K562 (cell line): ENCODE results near the gene WDCP. TPM values are rescaled to one million over a fixed set of nuclear protein-coding genes. Genes with fewer than 3 reads are reported as not detected.

Experiments
- BCOR ChIP-seq: fragments of 450-650 bp; IDR thresholded peaks from 2 replicates; pipeline ENCODE4 v1.6.1; 2016
- CBX3 ChIP-seq, 2 experiments: IDR thresholded peaks; 1 replicate in 1 of 2; 2 replicates in 1 of 2; pipeline ENCODE4 v1.6.1; 2012; ENCODE audit warnings: inconsistent platforms in 2 of 2, low read length in 2 of 2, borderline replicate concordance in 1 of 2, control low read depth in 1 of 2
- CBX5 ChIP-seq: IDR thresholded peaks from 2 replicates; pipeline ENCODE4 v1.6.1; 2014; ENCODE audit warnings: low read depth, borderline replicate concordance
- CREB5 ChIP-seq: fragments of 250-450 bp; sonication (Bioruptor Pico); IDR thresholded peaks from 2 replicates; pipeline ENCODE4 v1.5.0; 2020; ENCODE audit warnings: mild to moderate bottlenecking
- CUX1 ChIP-seq: fragments of 200-800 bp; sonication (Bioruptor generic); IDR thresholded peaks from 2 replicates; pipeline ENCODE4 v1.6.1; 2016; ENCODE audit warnings: missing genetic modification characterization, missing compliant biosample characterization
- ELF2 ChIP-seq: fragments of 250-450 bp; sonication (Bioruptor Pico); IDR thresholded peaks from 2 replicates; pipeline ENCODE4 v1.5.0; 2021; ENCODE audit warnings: mild to moderate bottlenecking
- GABPA ChIP-seq: fragments of 200-800 bp; sonication (Bioruptor generic); conservative IDR thresholded peaks from 2 replicates; pipeline ENCODE4 v1.6.1; 2016; ENCODE audit warnings: low read depth, missing genetic modification characterization, missing compliant biosample characterization
- HCFC1 ChIP-seq: IDR thresholded peaks from 2 replicates; pipeline ENCODE4 v1.6.1; 2012; ENCODE audit warnings: low read depth, low read length, improper control_type of control experiment
- HDAC1 ChIP-seq, 2 experiments: fragments of 450-650 bp; IDR thresholded peaks; 2 replicates each; pipeline ENCODE4 v1.6.1; 2016 to 2017; ENCODE audit warnings: inconsistent platforms in 1 of 2, mild to moderate bottlenecking in 1 of 2, moderate library complexity in 1 of 2
- NBN ChIP-seq: fragments of 450-650 bp; IDR thresholded peaks from 2 replicates; pipeline ENCODE4 v1.6.1; 2016; ENCODE audit warnings: low read depth, mild to moderate bottlenecking
- STAG1 ChIP-seq: sonication (generic); formaldehyde crosslinking; IDR thresholded peaks from 2 replicates; pipeline ENCODE4 v1.5.0; 2020; ENCODE audit warnings: missing genetic modification reagents, borderline replicate concordance
- WHSC1 ChIP-seq: IDR thresholded peaks from one replicate; pipeline ENCODE4 v1.6.1; 2012; ENCODE audit warnings: low read length, control low read depth, inconsistent platforms
- XRCC5 ChIP-seq: fragments of 200-400 bp; formaldehyde crosslinking; IDR thresholded peaks from 2 replicates; pipeline ENCODE4 v1.6.1; 2017; ENCODE audit warnings: low read depth, mild to moderate bottlenecking, low read length
- ZNF174 ChIP-seq: fragments of 250-450 bp; sonication (Bioruptor Pico); IDR thresholded peaks from 2 replicates; pipeline ENCODE4 v1.4.0; 2020; ENCODE audit warnings: mild to moderate bottlenecking
- ZNF764 ChIP-seq: fragments of 250-450 bp; sonication (Bioruptor Pico); IDR thresholded peaks from 2 replicates; pipeline ENCODE4 v1.4.0; 2020; ENCODE audit warnings: low read depth, mild to moderate bottlenecking, moderate library complexity
- polyA plus RNA-seq, 8 experiments: library from polyadenylated mRNA; depleted of rRNA in 4 of 8; stranded (reverse) in 5 of 8; unstranded in 3 of 8; fragments of >200 nt; fragmentation: Nextera tagmentation in 2 of 8; fragmentation: Illumina TruSeq in 1 of 8; extraction: Ambion mirVana in 2 of 8; extraction: Trizol in 1 of 8; gene quantifications; 2 replicates each; pipeline versions ENCODE4 v1.2.1 to v1.2.3, GENCODE V29; 2011 to 2014; ENCODE audit warnings: inconsistent platforms in 1 of 8, missing spikeins in 1 of 8
- total RNA-seq, 7 experiments: library from RNA; depleted of rRNA in 6 of 7; stranded (reverse); fragments of >200 nt in 6 of 7; fragmentation: Illumina TruSeq in 2 of 7; extraction: Trizol in 2 of 7; gene quantifications; 2 replicates each; pipeline versions ENCODE4 v1.2.1 to v1.2.3, GENCODE V29; 2011 to 2021; ENCODE audit warnings: low replicate concordance in 1 of 7
- TF ChIP-seq, protein P1 (sequence below): sonication (generic); formaldehyde crosslinking; IDR thresholded peaks from 2 replicates; pipeline ENCODE4 v1.9.0; 2022; ENCODE audit warnings: mild to moderate bottlenecking, missing genetic modification reagents
- TF ChIP-seq, protein P2 (sequence below): sonication (generic); formaldehyde crosslinking; IDR thresholded peaks from 2 replicates; pipeline ENCODE4 v1.8.0; 2023; ENCODE audit warnings: mild to moderate bottlenecking, missing genetic modification reagents
- TF ChIP-seq, protein P3 (sequence below): sonication (generic); IDR thresholded peaks from 2 replicates; pipeline ENCODE4 v1.6.1; 2016

Gene WDCP
- total and polyA plus RNA-seq, 9 of the 15 experiments (the other 6 are each of a cell fraction or from before 2014, with no cell fraction given): 10.1 to 41.4 (median 21.8) TPM

GRCh38 chr2:24084386-24085199 lies 37.4 kb upstream of the WDCP start, which contains the start of gene TP53I3 (continued):
- TF ChIP-seq, protein P1, sequence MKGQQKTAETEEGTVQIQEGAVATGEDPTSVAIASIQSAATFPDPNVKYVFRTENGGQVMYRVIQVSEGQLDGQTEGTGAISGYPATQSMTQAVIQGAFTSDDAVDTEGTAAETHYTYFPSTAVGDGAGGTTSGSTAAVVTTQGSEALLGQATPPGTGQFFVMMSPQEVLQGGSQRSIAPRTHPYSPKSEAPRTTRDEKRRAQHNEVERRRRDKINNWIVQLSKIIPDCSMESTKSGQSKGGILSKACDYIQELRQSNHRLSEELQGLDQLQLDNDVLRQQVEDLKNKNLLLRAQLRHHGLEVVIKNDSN: no peak; the same call in 1 of the 2 replicates
- TF ChIP-seq BCOR: peak; percentile 37; the same call in 1 of the 2 replicates
- peak; percentile 52; the same call in 1 of the 2 replicates for TF ChIP-seq GABPA (tag)
- no peak for TF ChIP-seq ZNF764 (CRISPR knock-in tag)
- TF ChIP-seq, protein P2, sequence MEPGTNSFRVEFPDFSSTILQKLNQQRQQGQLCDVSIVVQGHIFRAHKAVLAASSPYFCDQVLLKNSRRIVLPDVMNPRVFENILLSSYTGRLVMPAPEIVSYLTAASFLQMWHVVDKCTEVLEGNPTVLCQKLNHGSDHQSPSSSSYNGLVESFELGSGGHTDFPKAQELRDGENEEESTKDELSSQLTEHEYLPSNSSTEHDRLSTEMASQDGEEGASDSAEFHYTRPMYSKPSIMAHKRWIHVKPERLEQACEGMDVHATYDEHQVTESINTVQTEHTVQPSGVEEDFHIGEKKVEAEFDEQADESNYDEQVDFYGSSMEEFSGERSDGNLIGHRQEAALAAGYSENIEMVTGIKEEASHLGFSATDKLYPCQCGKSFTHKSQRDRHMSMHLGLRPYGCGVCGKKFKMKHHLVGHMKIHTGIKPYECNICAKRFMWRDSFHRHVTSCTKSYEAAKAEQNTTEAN: no peak
- TF ChIP-seq ZNF174 (CRISPR knock-in tag): no peak
- TF ChIP-seq CBX3 (IDR thresholded peaks at IDR 0.05; ENCODE audit: borderline replicate concordance in 1 of 2, low read length in 2 of 2): no peak; a peak in 1 of 3 replicates
- TF ChIP-seq ELF2 (CRISPR knock-in tag): peak; percentile 50
- no peak; a peak in 1 of 4 replicates for TF ChIP-seq HDAC1 (IDR thresholded peaks at IDR 0.05)
- no peak; the same call in 1 of the 2 replicates for TF ChIP-seq XRCC5
- TF ChIP-seq CREB5 (CRISPR knock-in tag): no peak
- TF ChIP-seq HCFC1: peak; percentile 67; the same call in 1 of the 2 replicates
- TF ChIP-seq CUX1 (CRISPR knock-in tag): no peak
- TF ChIP-seq CBX5: no peak
- TF ChIP-seq, protein P3, sequence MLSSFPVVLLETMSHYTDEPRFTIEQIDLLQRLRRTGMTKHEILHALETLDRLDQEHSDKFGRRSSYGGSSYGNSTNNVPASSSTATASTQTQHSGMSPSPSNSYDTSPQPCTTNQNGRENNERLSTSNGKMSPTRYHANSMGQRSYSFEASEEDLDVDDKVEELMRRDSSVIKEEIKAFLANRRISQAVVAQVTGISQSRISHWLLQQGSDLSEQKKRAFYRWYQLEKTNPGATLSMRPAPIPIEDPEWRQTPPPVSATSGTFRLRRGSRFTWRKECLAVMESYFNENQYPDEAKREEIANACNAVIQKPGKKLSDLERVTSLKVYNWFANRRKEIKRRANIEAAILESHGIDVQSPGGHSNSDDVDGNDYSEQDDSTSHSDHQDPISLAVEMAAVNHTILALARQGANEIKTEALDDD: no peak
- peak; percentile 87 for TF ChIP-seq NBN
- TF ChIP-seq STAG1 (CRISPR knock-in tag): peak; percentile 71; the same call in 1 of the 2 replicates
- TF ChIP-seq WHSC1: no peak
